ENCODE measurements around the gene JMJD4. TPM values are rescaled to one million over a fixed set of nuclear protein-coding genes. Genes with fewer than 3 reads are reported as not detected.

Gene JMJD4
- total RNA-seq, 3 donors from 2014 or later: 11.7 to 27.2 (median 21.0) TPM

DNA sequence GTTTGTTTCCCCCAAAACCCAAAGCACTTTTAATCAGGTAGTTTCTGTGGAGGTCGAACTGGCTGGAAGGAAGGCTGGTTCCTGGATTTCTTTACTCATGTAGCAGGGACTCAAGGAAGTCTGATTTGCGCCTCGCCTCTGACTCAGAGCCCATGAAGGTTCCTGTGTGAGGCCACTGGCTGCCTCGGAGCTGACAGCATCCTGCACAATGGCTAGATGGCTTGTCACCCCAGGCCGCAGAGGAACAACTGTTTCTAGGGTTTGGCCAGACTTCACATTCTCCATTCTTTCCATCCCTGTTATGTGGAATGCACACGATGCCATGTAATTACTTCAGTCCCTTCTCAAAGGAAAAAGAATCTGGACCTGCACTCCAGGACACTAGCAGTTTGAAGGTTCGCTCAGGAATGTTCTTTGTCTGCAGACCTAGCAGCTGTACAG lies 41.2 kb upstream of the JMJD4 start:
- Histone ChIP-seq H3K4me3 (no peak overlapping the region), H3K9me3 (no peaks in the 10 kb centered on the region), H3K36me3 (no peaks in the 10 kb centered on the region), H3K27ac (no peak overlapping the region), H3K27me3 (no peaks in the 10 kb centered on the region), H3K4me1 (no peaks in the 10 kb centered on the region)
- intact Hi-C loops (cut with DNase I; ENCODE audit: low total_unique reads): no loop called here
- TF ChIP-seq, protein P1, sequence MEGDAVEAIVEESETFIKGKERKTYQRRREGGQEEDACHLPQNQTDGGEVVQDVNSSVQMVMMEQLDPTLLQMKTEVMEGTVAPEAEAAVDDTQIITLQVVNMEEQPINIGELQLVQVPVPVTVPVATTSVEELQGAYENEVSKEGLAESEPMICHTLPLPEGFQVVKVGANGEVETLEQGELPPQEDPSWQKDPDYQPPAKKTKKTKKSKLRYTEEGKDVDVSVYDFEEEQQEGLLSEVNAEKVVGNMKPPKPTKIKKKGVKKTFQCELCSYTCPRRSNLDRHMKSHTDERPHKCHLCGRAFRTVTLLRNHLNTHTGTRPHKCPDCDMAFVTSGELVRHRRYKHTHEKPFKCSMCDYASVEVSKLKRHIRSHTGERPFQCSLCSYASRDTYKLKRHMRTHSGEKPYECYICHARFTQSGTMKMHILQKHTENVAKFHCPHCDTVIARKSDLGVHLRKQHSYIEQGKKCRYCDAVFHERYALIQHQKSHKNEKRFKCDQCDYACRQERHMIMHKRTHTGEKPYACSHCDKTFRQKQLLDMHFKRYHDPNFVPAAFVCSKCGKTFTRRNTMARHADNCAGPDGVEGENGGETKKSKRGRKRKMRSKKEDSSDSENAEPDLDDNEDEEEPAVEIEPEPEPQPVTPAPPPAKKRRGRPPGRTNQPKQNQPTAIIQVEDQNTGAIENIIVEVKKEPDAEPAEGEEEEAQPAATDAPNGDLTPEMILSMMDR (IDR thresholded peaks at IDR 0.05): no peak
- TF ChIP-seq POLR2A (IDR thresholded peaks at IDR 0.05) (no peak), POLR2AphosphoS5 (IDR thresholded peaks at IDR 0.05) (no peak)
- DNase-seq (ENCODE audit: low spot score in 2 of 2): no peak

DNA sequence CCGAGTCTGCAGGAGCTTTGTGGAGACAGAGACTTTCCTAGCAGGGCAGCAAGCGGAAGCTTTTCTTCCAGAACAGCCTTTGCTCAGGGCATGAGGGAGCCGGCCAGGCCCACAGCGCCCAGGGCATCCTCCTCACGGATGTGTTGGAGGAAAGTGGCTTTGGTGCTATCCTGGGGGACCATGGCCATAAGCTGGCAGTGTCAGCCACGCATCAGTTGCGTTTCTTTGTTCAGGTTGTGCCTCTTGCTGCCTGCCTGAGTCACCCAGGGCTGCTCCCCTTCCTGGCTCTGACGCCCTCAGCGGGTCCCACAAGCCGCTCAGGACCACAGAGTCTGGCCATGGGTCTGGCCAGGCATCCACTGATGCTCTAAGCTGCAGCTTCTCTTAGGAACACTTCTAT lies 40.7 kb upstream of the JMJD4 start:
- no peaks in the 10 kb centered on the region for H3K36me3 ChIP-seq
- H3K9me3 ChIP-seq: no peaks in the 10 kb centered on the region
- no peaks in the 10 kb centered on the region for H3K4me1 ChIP-seq
- no peak overlapping the region for H3K27ac ChIP-seq
- TF ChIP-seq, protein P1 (IDR thresholded peaks at IDR 0.05): no peak
- TF ChIP-seq POLR2A (IDR thresholded peaks at IDR 0.05): no peak
- no peak for TF ChIP-seq POLR2AphosphoS5 (IDR thresholded peaks at IDR 0.05)
- DNase-seq (ENCODE audit: low spot score in 2 of 2): no peak
- no peak overlapping the region for H3K4me3 ChIP-seq
- intact Hi-C loops (cut with DNase I; ENCODE audit: low total_unique reads): no loop called here
- H3K27me3 ChIP-seq: no peaks in the 10 kb centered on the region

DNA sequence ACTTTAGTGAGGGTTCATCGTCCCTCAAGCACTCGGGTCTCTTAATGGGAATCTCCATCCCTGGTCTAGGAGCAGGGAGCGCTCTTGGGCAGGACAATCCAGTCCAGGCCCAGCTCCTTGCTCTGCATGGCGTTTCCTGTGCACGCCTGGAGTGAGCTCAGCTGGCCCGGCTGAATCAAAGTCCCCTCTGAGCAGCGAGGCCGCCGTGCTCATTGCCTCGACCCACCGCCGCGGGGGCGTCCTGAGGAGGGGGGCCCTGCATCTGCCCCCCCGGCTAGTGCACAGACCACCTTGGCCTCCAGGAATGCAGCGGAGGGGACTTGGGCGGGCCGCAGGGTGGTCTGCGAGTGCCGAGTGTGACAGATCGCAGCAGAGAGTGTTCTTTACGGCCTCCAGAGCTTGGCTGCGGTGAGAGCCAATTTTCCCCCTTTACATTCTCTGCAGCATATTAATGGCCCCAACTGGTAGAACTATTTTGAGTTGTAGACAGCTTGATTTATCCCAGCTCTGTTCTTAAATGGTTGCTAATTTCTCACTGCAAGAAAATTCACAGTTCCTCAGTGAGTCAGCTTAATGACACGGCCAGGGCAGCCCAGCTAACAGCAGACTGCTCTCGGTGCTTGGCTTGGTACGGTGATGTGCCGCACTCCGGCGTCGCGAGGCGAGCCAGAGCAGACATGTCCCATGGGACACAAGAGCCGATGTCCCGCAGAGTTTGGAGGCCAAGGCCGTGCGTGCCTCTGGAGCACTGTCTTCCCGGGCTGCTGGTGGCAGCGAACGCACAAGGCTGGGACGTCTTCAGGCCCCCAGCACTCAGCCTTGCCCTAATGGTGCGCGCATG lies 39.9 kb upstream of the JMJD4 start:
- Histone ChIP-seq H3K27me3 (no peaks in the 10 kb centered on the region), H3K27ac (no peak overlapping the region), H3K9me3 (no peaks in the 10 kb centered on the region), H3K36me3 (no peaks in the 10 kb centered on the region), H3K4me1 (no peaks in the 10 kb centered on the region), H3K4me3 (no peak overlapping the region)
- DNase-seq (ENCODE audit: low spot score in 2 of 2): no peak
- intact Hi-C loops (cut with DNase I; ENCODE audit: low total_unique reads): no loop called here
- TF ChIP-seq, protein P1 (IDR thresholded peaks at IDR 0.05): no peak
- no peak for TF ChIP-seq POLR2A (IDR thresholded peaks at IDR 0.05)

DNA sequence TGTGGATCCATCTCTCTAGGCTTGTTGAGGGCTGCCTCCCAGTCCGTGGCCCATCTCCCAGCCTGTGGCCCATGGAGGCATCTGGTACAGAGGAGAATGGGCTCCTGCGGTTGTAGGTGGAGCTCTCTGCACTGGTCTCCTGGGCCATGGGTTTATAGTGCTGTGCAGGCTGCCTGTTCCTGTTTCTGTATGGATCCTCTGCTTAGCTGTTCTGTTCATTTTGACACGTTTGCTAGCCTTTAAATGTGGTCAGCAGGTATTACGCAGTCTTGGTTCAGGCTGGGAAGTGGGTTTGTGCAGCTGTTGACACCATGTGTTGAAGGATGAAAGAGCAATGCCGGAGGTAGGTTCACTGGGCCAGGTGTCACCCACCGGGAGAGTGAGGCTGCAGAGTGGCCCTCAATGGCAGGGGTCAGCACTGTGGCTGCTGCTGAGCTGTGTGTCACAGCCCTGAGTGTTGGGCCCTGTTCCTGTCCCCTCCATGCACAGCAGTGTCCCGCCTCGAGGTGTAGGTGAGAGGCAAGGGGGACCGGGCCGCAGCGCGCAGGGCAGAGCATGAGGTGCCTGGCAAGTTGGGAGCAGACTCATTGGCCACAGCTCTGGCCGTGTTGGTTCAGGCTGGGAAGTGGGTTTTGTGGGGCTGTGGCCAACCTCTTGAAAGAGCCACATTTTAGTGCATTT lies 39.1 kb upstream of the JMJD4 start:
- no peaks in the 10 kb centered on the region for H3K27me3 ChIP-seq
- no peak for DNase-seq (ENCODE audit: low spot score in 2 of 2)
- H3K27ac ChIP-seq: no peak overlapping the region
- TF ChIP-seq POLR2AphosphoS5 (IDR thresholded peaks at IDR 0.05): no peak
- TF ChIP-seq, protein P1 (IDR thresholded peaks at IDR 0.05): no peak
- no peak for TF ChIP-seq POLR2A (IDR thresholded peaks at IDR 0.05)
- intact Hi-C loops (cut with DNase I; ENCODE audit: low total_unique reads): no loop called here
- no peaks in the 10 kb centered on the region for H3K9me3 ChIP-seq
- no peaks in the 10 kb centered on the region for H3K4me1 ChIP-seq
- H3K36me3 ChIP-seq: no peaks in the 10 kb centered on the region
- no peak overlapping the region for H3K4me3 ChIP-seq

DNA sequence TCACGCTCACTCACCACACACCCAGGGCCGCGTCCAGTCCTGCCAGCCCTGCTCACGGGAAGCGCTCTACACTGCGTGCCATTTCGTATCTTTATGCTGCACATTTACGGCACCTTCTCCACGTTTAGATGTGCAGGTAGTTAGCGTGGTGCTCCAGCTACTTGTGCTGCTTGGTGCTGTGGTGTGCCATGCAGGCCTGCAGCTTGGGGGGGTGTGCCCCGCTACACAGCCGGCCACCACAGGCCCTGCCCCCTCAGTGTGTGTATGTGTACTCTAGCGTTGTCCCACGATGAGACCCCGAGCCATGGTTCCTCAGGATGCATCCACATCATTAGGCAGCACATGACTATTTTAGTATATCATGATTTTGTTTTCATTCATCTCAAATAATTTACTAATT lies 38.5 kb upstream of the JMJD4 start:
- Histone ChIP-seq H3K4me1 (no peaks in the 10 kb centered on the region), H3K9me3 (no peaks in the 10 kb centered on the region), H3K27me3 (no peaks in the 10 kb centered on the region), H3K4me3 (no peak overlapping the region), H3K27ac (no peak overlapping the region), H3K36me3 (no peaks in the 10 kb centered on the region)
- TF ChIP-seq POLR2AphosphoS5 (IDR thresholded peaks at IDR 0.05) (no peak), POLR2A (IDR thresholded peaks at IDR 0.05) (no peak)
- TF ChIP-seq, protein P1 (IDR thresholded peaks at IDR 0.05): no peak
- intact Hi-C loops (cut with DNase I; ENCODE audit: low total_unique reads): no loop called here
- DNase-seq (ENCODE audit: low spot score in 2 of 2): no peak
